Measurements from ENCODE around the gene CASZ1.

The CASZ1 gene

GRCh38 chr1:10665930-10666850 is 130.3 kb downstream of the CASZ1 start:
- DNase-seq, result no peak

- no peak for DNase-seq
These were observed 131.2 kb downstream of the CASZ1 start for GRCh38 chr1:10665226-10665625.

- DNase-seq, result no peak
These were observed 132.2 kb downstream of the CASZ1 start for GRCh38 chr1:10664251-10664650.

- DNase-seq, result no peak
These were observed 132.8 kb downstream of the CASZ1 start for GRCh38 chr1:10663678-10664035.

GRCh38 chr1:10662824-10663677 is 133.4 kb downstream of the CASZ1 start:
- no peak for DNase-seq

- no peak for DNase-seq
These were observed 134.3 kb downstream of the CASZ1 start for GRCh38 chr1:10662090-10662688.

GRCh38 chr1:10661453-10661852 is 135.0 kb downstream of the CASZ1 start:
- DNase-seq, result no peak

GRCh38 chr1:10659646-10660540 is 136.6 kb downstream of the CASZ1 start:
- no peak for DNase-seq

- no peak for DNase-seq
These were observed 137.2 kb downstream of the CASZ1 start for GRCh38 chr1:10659218-10659617.

GRCh38 chr1:10658396-10659066 is 137.9 kb downstream of the CASZ1 start:
- no peak for DNase-seq

GRCh38 chr1:10657088-10657847 is 139.2 kb downstream of the CASZ1 start:
- DNase-seq, result no peak

- DNase-seq, result no peak
These were observed 140.0 kb downstream of the CASZ1 start for GRCh38 chr1:10656431-10656830.

GRCh38 chr1:10655002-10655401 is 141.4 kb downstream of the CASZ1 start:
- no peak for DNase-seq

GRCh38 chr1:10653370-10654125 is 142.9 kb downstream of the CASZ1 start:
- DNase-seq, result no peak

GRCh38 chr1:10652626-10653025 is 143.8 kb downstream of the CASZ1 start:
- no peak for DNase-seq

GRCh38 chr1:10651793-10652192 is 144.7 kb downstream of the CASZ1 start:
- no peak for DNase-seq

- DNase-seq, result no peak
These were observed 145.1 kb downstream of the CASZ1 start for GRCh38 chr1:10651389-10651766.

- DNase-seq, result no peak
These were observed 145.7 kb downstream of the CASZ1 start for GRCh38 chr1:10650556-10651388.

- DNase-seq, result no peak
These were observed 146.8 kb downstream of the CASZ1 start for GRCh38 chr1:10649517-10650201.

Measured in cerebellar nuclear complex (tissue), 1 donor.